SHP77 treated with DMSO at 0.1 percent for 48 hours (cell line): ENCODE data around the gene CUL7.
"Not testable (repeated sequence)": the region's sequence is repeated elsewhere in the genome, so short reads cannot be mapped to it uniquely, and the experiment has no call there.

Experiments
- DNase-seq: peaks from one replicate; lab custom pipeline; 2025; lab: John Stamatoyannopoulos, UW

The CUL7 gene

GRCh38 chr6:43053545-43054205 is at the start of gene CUL7:
CUL7 (minus strand) TSS chr6:43053851; CDS start chr6:43052788, 1,063 bp downstream.
- peak; percentile 83 for DNase-seq

GRCh38 chr6:43101497-43101896 is 47.8 kb upstream of the CUL7 start:
- DNase-seq = no peak

- DNase-seq = no peak
Observed at GRCh38 chr6:43097502-43097901, 43.9 kb upstream of the CUL7 start.

GRCh38 chr6:43097098-43097489 is 43.4 kb upstream of the CUL7 start:
- no peak for DNase-seq

GRCh38 chr6:43096451-43097097 is 42.9 kb upstream of the CUL7 start:
- DNase-seq = no peak

GRCh38 chr6:43095939-43096338 is 42.3 kb upstream of the CUL7 start:
- no peak for DNase-seq

GRCh38 chr6:43093436-43094289 is 40.0 kb upstream of the CUL7 start:
- no peak for DNase-seq

GRCh38 chr6:43092635-43093034 is 39.0 kb upstream of the CUL7 start:
- no peak for DNase-seq

- DNase-seq = no peak
Observed at GRCh38 chr6:43091436-43091991, 37.9 kb upstream of the CUL7 start.

- no peak for DNase-seq
Observed at GRCh38 chr6:43091020-43091419, 37.4 kb upstream of the CUL7 start.

- DNase-seq = no peak
Observed at GRCh38 chr6:43090559-43090956, 36.9 kb upstream of the CUL7 start.

GRCh38 chr6:43089874-43090558 is 36.4 kb upstream of the CUL7 start:
- DNase-seq = no peak

- DNase-seq = no peak
Observed at GRCh38 chr6:43089467-43089866, 35.8 kb upstream of the CUL7 start.

- no peak for DNase-seq
Observed at GRCh38 chr6:43088654-43089056, 35.0 kb upstream of the CUL7 start.

GRCh38 chr6:43086022-43086658 is 32.5 kb upstream of the CUL7 start:
- DNase-seq = no peak

- DNase-seq = no peak
Observed at GRCh38 chr6:43082806-43083655, 29.4 kb upstream of the CUL7 start.

GRCh38 chr6:43081922-43082321 is 28.3 kb upstream of the CUL7 start:
- DNase-seq = not testable (repeated sequence)

GRCh38 chr6:43081043-43081442 is 27.4 kb upstream of the CUL7 start:
- no peak for DNase-seq

- DNase-seq = no peak
Observed at GRCh38 chr6:43078691-43079090, 25.0 kb upstream of the CUL7 start.

- DNase-seq = no peak
Observed at GRCh38 chr6:43077981-43078511, 24.4 kb upstream of the CUL7 start.
